H1 (cell line): ENCODE measurements around the gene DHCR7. TPM values are rescaled to one million over a fixed set of nuclear protein-coding genes. Genes with fewer than 3 reads are reported as not detected.

Experiments
- CTCF ChIA-PET: fragments of 300-600 bp; sonication (Branson Sonifier 250); formaldehyde crosslinking; loops from one replicate; lab custom pipeline; 2021; ENCODE audit not compliant: partially characterized antibody; lab: Charles Lee
- POLR2A ChIA-PET: fragments of 300-600 bp; sonication (Branson Sonifier 250); formaldehyde crosslinking; loops from one replicate; lab custom pipeline; 2021; ENCODE audit warnings: inconsistent platforms; ENCODE audit not compliant: partially characterized antibody; lab: Charles Lee
- DNase-seq, 2 experiments: peaks; one replicate each; pipeline versions ENCODE4 v3.0.0 to v3.0.0-alpha.2; 2010 to 2022; ENCODE audit warnings: low spot score in 2 of 2, low read depth in 1 of 2, mixed read lengths in 1 of 2
- FAIRE-seq: peaks from 2 replicates; lab custom pipeline; 2011; peaks lifted over from hg19 to GRCh38; lab: Jason Lieb, UNC
- H2AFZ ChIP-seq: 2 replicates; pipeline ENCODE4 v1.8.1; 2012; ENCODE audit warnings: low read length, inconsistent platforms
- H2AK5ac ChIP-seq: 2 replicates; pipeline ENCODE4 v1.6.1; 2013; ENCODE audit warnings: low read depth, low read length
- H2BK120ac ChIP-seq: replicated peaks from 2 replicates; pipeline ENCODE3; 2013; ENCODE audit warnings: low read depth, low read length, inconsistent platforms
- H2BK12ac ChIP-seq: 2 replicates; pipeline ENCODE4 v1.6.1; 2013; ENCODE audit warnings: low read depth, low read length
- H2BK15ac ChIP-seq: 2 replicates; pipeline ENCODE4 v1.6.1; 2013; ENCODE audit warnings: low read length
- H2BK20ac ChIP-seq: 2 replicates; pipeline ENCODE4 v1.6.1; 2013; ENCODE audit warnings: low read length
- H2BK5ac ChIP-seq: 2 replicates; pipeline ENCODE4 v1.6.1; 2013; ENCODE audit warnings: low read depth, low read length
- H3K14ac ChIP-seq: 2 replicates; pipeline ENCODE4 v1.6.1; 2013; ENCODE audit warnings: inconsistent platforms; ENCODE audit not compliant: insufficient read length
- H3K18ac ChIP-seq: 2 replicates; pipeline ENCODE4 v1.6.1; 2013; ENCODE audit warnings: low read length; ENCODE audit errors: extremely low read depth
- H3K23ac ChIP-seq: 2 replicates; pipeline ENCODE4 v1.6.1; 2013; ENCODE audit warnings: inconsistent platforms; ENCODE audit not compliant: insufficient read length
- H3K23me2 ChIP-seq: 2 replicates; pipeline ENCODE4 v1.6.1; 2013; ENCODE audit warnings: low read depth, low read length
- H3K27ac ChIP-seq: 2 replicates; pipeline ENCODE4 v1.6.1; 2011; ENCODE audit warnings: low read depth, low read length, inconsistent platforms
- H3K27me3 ChIP-seq, 4 experiments: replicated peaks in 1 of 4; 1 replicate in 1 of 4; 2 replicates in 3 of 4; pipeline versions ENCODE4 v1.6.1 to v1.8.1; 2011 to 2013; ENCODE audit warnings: low read length in 3 of 4, mild to moderate bottlenecking in 3 of 4, inconsistent platforms in 2 of 4, mixed read lengths in 2 of 4, moderate library complexity in 1 of 4; ENCODE audit not compliant: control insufficient read depth in 3 of 4, insufficient read depth in 3 of 4; ENCODE audit errors: extremely low read depth in 1 of 4
- H3K36me3 ChIP-seq, 4 experiments: 2 replicates each; pipeline versions ENCODE4 v1.6.1 to v1.8.1; 2011 to 2013; ENCODE audit warnings: mild to moderate bottlenecking in 4 of 4, low read length in 3 of 4, moderate library complexity in 2 of 4, control low read depth in 1 of 4, inconsistent platforms in 1 of 4; ENCODE audit not compliant: insufficient read depth in 4 of 4, control insufficient read depth in 2 of 4
- H3K4ac ChIP-seq: replicated peaks from 2 replicates; pipeline ENCODE3; 2013; ENCODE audit warnings: low read length, low read depth, mixed read lengths, inconsistent platforms; ENCODE audit not compliant: insufficient read length
- H3K4me1 ChIP-seq, 4 experiments: replicated peaks in 1 of 4; 1 replicate in 1 of 4; 2 replicates in 3 of 4; pipeline versions ENCODE4 v1.6.1 to v1.8.1; 2011 to 2013; ENCODE audit warnings: low read length in 3 of 4, inconsistent platforms in 2 of 4, mixed read lengths in 1 of 4; ENCODE audit not compliant: insufficient read depth in 4 of 4, control insufficient read depth in 3 of 4
- H3K4me2 ChIP-seq, 2 experiments: 2 replicates each; pipeline versions ENCODE4 v1.6.1 to v1.8.1; 2011 to 2013; ENCODE audit warnings: low read depth in 2 of 2, low read length in 2 of 2, control low read depth in 1 of 2, inconsistent platforms in 1 of 2, mild to moderate bottlenecking in 1 of 2; ENCODE audit not compliant: insufficient read depth in 1 of 2
- H3K4me3 ChIP-seq, 4 experiments: fragments of 200-600, 300-600 bp in 1 of 4; sonication (generic), shearing (Covaris generic), sonication (Bioruptor Twin) in 1 of 4; 2 replicates each; pipeline versions ENCODE4 v1.5.1 to v1.8.1; 2011 to 2016; ENCODE audit warnings: low read length in 4 of 4, low read depth in 3 of 4, control low read depth in 2 of 4, inconsistent platforms in 2 of 4, mild to moderate bottlenecking in 2 of 4, mixed read lengths in 1 of 4, moderate library complexity in 1 of 4; ENCODE audit not compliant: insufficient read depth in 2 of 4; ENCODE audit errors: extremely low read depth in 1 of 4
- H3K56ac ChIP-seq: replicated peaks from 2 replicates; pipeline ENCODE3; 2013; ENCODE audit warnings: low read depth, mild to moderate bottlenecking, mixed read lengths, low read length, inconsistent platforms; ENCODE audit not compliant: insufficient read length
- H3K79me1 ChIP-seq: 2 replicates; pipeline ENCODE4 v1.6.1; 2013; ENCODE audit warnings: low read depth, low read length, control low read depth
- H3K79me2 ChIP-seq, 2 experiments: 2 replicates each; pipeline versions ENCODE4 v1.6.1 to v1.8.1; 2012 to 2013; ENCODE audit warnings: low read length in 2 of 2, mild to moderate bottlenecking in 2 of 2, inconsistent platforms in 1 of 2; ENCODE audit not compliant: insufficient read depth in 2 of 2, control insufficient read depth in 1 of 2
- H3K9ac ChIP-seq, 4 experiments: replicated peaks in 1 of 4; 1 replicate in 1 of 4; 2 replicates in 3 of 4; pipeline versions ENCODE4 v1.6.1 to v1.8.1; 2011 to 2013; ENCODE audit warnings: low read depth in 3 of 4, low read length in 3 of 4, control low read depth in 2 of 4, mild to moderate bottlenecking in 2 of 4, moderate library complexity in 2 of 4, inconsistent platforms in 1 of 4; ENCODE audit errors: extremely low read depth in 1 of 4
- H3K9me3 ChIP-seq, 2 experiments: 2 replicates each; pipeline versions ENCODE4 v1.6.1 to v1.8.1; 2012 to 2013; ENCODE audit warnings: mild to moderate bottlenecking in 2 of 2, moderate library complexity in 2 of 2, control low read depth in 1 of 2, inconsistent platforms in 1 of 2, low read depth in 1 of 2, low read length in 1 of 2, mixed read lengths in 1 of 2; ENCODE audit not compliant: insufficient read depth in 2 of 2
- H4K20me1 ChIP-seq, 2 experiments: replicated peaks in 1 of 2; 2 replicates each; pipeline versions ENCODE3 to v1.8.1; 2011 to 2013; ENCODE audit warnings: inconsistent platforms in 2 of 2, low read length in 2 of 2, mild to moderate bottlenecking in 1 of 2; ENCODE audit not compliant: insufficient read depth in 2 of 2, control insufficient read depth in 1 of 2
- H4K5ac ChIP-seq: 2 replicates; pipeline ENCODE4 v1.6.1; 2013; ENCODE audit warnings: low read length, low read depth, mixed read lengths, inconsistent platforms; ENCODE audit not compliant: insufficient read length
- H4K8ac ChIP-seq: 2 replicates; pipeline ENCODE4 v1.8.0; 2013; ENCODE audit warnings: mild to moderate bottlenecking, moderate library complexity, low read length, inconsistent platforms; ENCODE audit not compliant: insufficient read depth; ENCODE audit errors: extremely low read depth
- H4K91ac ChIP-seq: replicated peaks from 2 replicates; pipeline ENCODE3; 2013; ENCODE audit warnings: low read length, mixed read lengths, inconsistent platforms; ENCODE audit not compliant: insufficient read length
- BRCA1 ChIP-seq: IDR thresholded peaks from 2 replicates; pipeline ENCODE4 v1.6.1; 2012; ENCODE audit warnings: low read depth, low read length, improper control_type of control experiment
- CHD2 ChIP-seq: IDR thresholded peaks from 2 replicates; pipeline ENCODE4 v1.6.1; 2012; ENCODE audit warnings: low read length, improper control_type of control experiment
- GTF2F1 ChIP-seq: IDR thresholded peaks from 2 replicates; pipeline ENCODE4 v1.6.1; 2012; ENCODE audit warnings: low read depth, low read length, improper control_type of control experiment, borderline replicate concordance
- HDAC2 ChIP-seq, 2 experiments: fragments of 300-600 bp in 1 of 2; sonication (generic) in 1 of 2; IDR thresholded peaks; 2 replicates each; pipeline ENCODE4 v1.6.1; 2011 to 2012; ENCODE audit warnings: low read depth in 2 of 2, low read length in 2 of 2, mild to moderate bottlenecking in 2 of 2, moderate library complexity in 2 of 2, borderline replicate concordance in 1 of 2, inconsistent platforms in 1 of 2
- JUN ChIP-seq: IDR thresholded peaks from 2 replicates; pipeline ENCODE4 v1.6.1; 2011; ENCODE audit warnings: low read depth, mild to moderate bottlenecking, improper control_type of control experiment, low read length
- POU5F1 ChIP-seq: IDR thresholded peaks from 2 replicates; pipeline ENCODE4 v1.6.1; 2011; ENCODE audit warnings: low read depth, mild to moderate bottlenecking, low read length, moderate library complexity
- RFX5 ChIP-seq: IDR thresholded peaks from 2 replicates; pipeline ENCODE4 v1.6.1; 2011; ENCODE audit warnings: low read depth, low read length, improper control_type of control experiment, borderline replicate concordance
- RNF2 ChIP-seq: fragments of 200-900, 300-1000 bp; sonication (generic); IDR thresholded peaks from 2 replicates; pipeline ENCODE4 v1.7.1; 2016; ENCODE audit warnings: borderline replicate concordance, low read depth, mild to moderate bottlenecking, antibody characterized with exemption, low read length; ENCODE audit not compliant: poor library complexity, severe bottlenecking; ENCODE audit errors: missing control alignments
- SIN3A ChIP-seq, 2 experiments: IDR thresholded peaks in 1 of 2; conservative IDR thresholded peaks in 1 of 2; 2 replicates each; pipeline ENCODE4 v1.6.1; 2011 to 2012; ENCODE audit warnings: low read length in 2 of 2, improper control_type of control experiment in 1 of 2, low read depth in 1 of 2, mild to moderate bottlenecking in 1 of 2
- SUZ12 ChIP-seq: fragments of 200-600 bp; sonication (generic); IDR thresholded peaks from 2 replicates; pipeline ENCODE4 v1.6.1; 2012; ENCODE audit warnings: mild to moderate bottlenecking, inconsistent platforms, low read length, moderate library complexity, mixed read lengths
- USF2 ChIP-seq: IDR thresholded peaks from 2 replicates; pipeline ENCODE4 v1.6.1; 2011; ENCODE audit warnings: low read length, improper control_type of control experiment
- ZNF274 ChIP-seq: IDR thresholded peaks from 2 replicates; pipeline ENCODE4 v1.7.0; 2012; ENCODE audit warnings: low read length, borderline replicate concordance; ENCODE audit errors: extremely low read depth
- WGBS, 2 experiments: shearing (Covaris generic) in 1 of 2; methylation state at CpG; one replicate each; pipeline versions ENCODE4 v1.1.6 to v1.1.7; 2013 to 2015; ENCODE audit warnings: low lambda C conversion rate in 2 of 2, mixed read lengths in 2 of 2, inconsistent platforms in 1 of 2, low coverage in 1 of 2, missing lambda C conversion rate in 1 of 2; ENCODE audit not compliant: insufficient replicate concordance in 2 of 2, insufficient coverage in 1 of 2, insufficient read length in 1 of 2; ENCODE audit errors: extremely low coverage in 1 of 2, missing lambda C conversion rate in 1 of 2; 5-methylcytosine and 5-hydroxymethylcytosine counted together
- polyA plus RNA-seq, 7 experiments: library from polyadenylated mRNA; depleted of rRNA in 3 of 7; stranded (reverse) in 5 of 7; unstranded in 2 of 7; fragments of >200 nt in 5 of 7; fragments of 200-250 nt in 2 of 7; gene quantifications; 1 replicate in 5 of 7; 2 replicates in 1 of 7; 4 replicates in 1 of 7; pipeline versions ENCODE4 v1.2.1 to v1.2.3, GENCODE V29; 2011 to 2013; ENCODE audit warnings: missing spikeins in 2 of 7, mixed read lengths in 2 of 7
- total RNA-seq: library from RNA; stranded (reverse); fragmentation: NEBNext Ultra II Directional; extraction: Animal tissue kit (Norgen Biotek cat#: 25700); gene quantifications from 2 replicates; pipeline ENCODE4 v1.2.1, GENCODE V29; 2021

The DHCR7 gene
- total and polyA plus RNA-seq, 2 of the 8 experiments (the other 6 are each of a cell fraction or from before 2014, with no cell fraction given), result 144 to 157 TPM

GRCh38 chr11:71429701-71430100, 18.5 kb downstream of the DHCR7 start:
- CTCF ChIA-PET, result interaction anchor here (0.7 to 1.7 kb wide), 4 partner anchors 10 to 614 kb away, joined by 3 to 8 read pairs (median 4); no protein-coding TSS in a partner anchor
- no peak overlapping the region for H2BK5ac ChIP-seq
- no peaks in the 10 kb centered on the region for H3K4me1 ChIP-seq
- H3K23me2 ChIP-seq, result no peaks in the 10 kb centered on the region; the same call in 1 of the 2 replicates
- H4K8ac ChIP-seq, result 0 out of 2 replicates have a peak overlapping the region, but pooled peaks have one; percentile 62
- peaks cover 0 to under 1% (median 0%) of the 10 kb centered on the region in 4 experiments; a peak in 3 of 8 replicates for H3K36me3 ChIP-seq
- no peak overlapping the region for H2BK15ac ChIP-seq
- POLR2A ChIA-PET, result interaction anchor here (1.1 kb wide), 2 partner anchors 9 to 58 kb away, joined by 3 read pairs; no protein-coding TSS in a partner anchor
- H3K9ac ChIP-seq, result no peak overlapping the region
- no peaks in the 10 kb centered on the region for H3K79me1 ChIP-seq
- H2BK20ac ChIP-seq, result no peak overlapping the region
- H3K27me3 ChIP-seq, result no peaks in the 10 kb centered on the region
- peaks cover 5 to 12% of the 10 kb centered on the region in 2 experiments for H4K20me1 ChIP-seq
- no peaks in the 10 kb centered on the region for H3K9me3 ChIP-seq
- WGBS, 2 experiments, result 92% methylated on average over 6 of the region's 6 CpGs; no CpG with 5 or more reads in 1 of the 2 experiments
- DNase-seq (no peak), FAIRE-seq (no peak)
- no peak overlapping the region for H3K4me2 ChIP-seq
- no peak overlapping the region for H4K91ac ChIP-seq
- no peak overlapping the region for H2BK120ac ChIP-seq
- no peak overlapping the region for H3K14ac ChIP-seq
- H3K4ac ChIP-seq, result no peak overlapping the region
- no peak overlapping the region for H4K5ac ChIP-seq
- no peak overlapping the region for H3K18ac ChIP-seq
- H3K27ac ChIP-seq, result no peak overlapping the region
- no peak overlapping the region for H3K56ac ChIP-seq
- no peak overlapping the region for H2AFZ ChIP-seq
- no peak overlapping the region for H3K4me3 ChIP-seq
- H2AK5ac ChIP-seq, result no peak overlapping the region
- H2BK12ac ChIP-seq, result 0 out of 2 replicates have a peak overlapping the region, but pooled peaks have one; percentile 51
- H3K23ac ChIP-seq, result no peak overlapping the region
- no peaks in the 10 kb centered on the region for H3K79me2 ChIP-seq
- TF ChIP-seq USF2, result no peak
- TF ChIP-seq GTF2F1, result no peak
- no peak for TF ChIP-seq ZNF274
- no peak for TF ChIP-seq POU5F1
- no peak for TF ChIP-seq CHD2
- no peak for TF ChIP-seq RNF2
- no peak for TF ChIP-seq JUN
- no peak for TF ChIP-seq HDAC2 (IDR thresholded peaks at IDR 0.05; ENCODE audit: borderline replicate concordance in 1 of 2, low read depth in 2 of 2, low read length in 2 of 2)
- no peak for TF ChIP-seq RFX5
- no peak for TF ChIP-seq SIN3A (conservative IDR thresholded peaks at IDR 0.05 in 1 of 2, IDR thresholded peaks at IDR 0.05 in 1 of 2; ENCODE audit: low read depth in 1 of 2, low read length in 2 of 2)
- TF ChIP-seq BRCA1, result no peak
- no peak for TF ChIP-seq SUZ12
